Right atrium auricular region (tissue), 2 donors: ENCODE results near the gene UNC50. TPM values are rescaled to one million over a fixed set of nuclear protein-coding genes. Genes with fewer than 3 reads are reported as not detected.

Experiments
- DNase-seq: peaks from one replicate; pipeline ENCODE4 v3.0.0-alpha.2; 2019; ENCODE audit warnings: low spot score
- H3K27ac ChIP-seq, 2 donors: fragments of 200-600 bp; sonication (generic); 1 replicate in 1 of 2; 2 replicates in 1 of 2; pipeline ENCODE4 v1.5.1; 2016 to 2019
- H3K27me3 ChIP-seq, 2 donors: fragments of 200-600 bp; sonication (generic); one replicate each; pipeline versions ENCODE4 v1.5.1 to v1.6.0; 2017 to 2019
- H3K36me3 ChIP-seq: fragments of 200-600 bp; sonication (generic); one replicate; pipeline ENCODE4 v1.5.1; 2016
- H3K4me1 ChIP-seq, 2 donors: fragments of 200-600 bp; sonication (generic); one replicate each; pipeline versions ENCODE4 v1.5.1 to v1.6.0; 2017 to 2019
- H3K4me3 ChIP-seq, 2 donors: fragments of 200-600 bp; sonication (generic); 1 replicate in 1 of 2; 2 replicates in 1 of 2; pipeline ENCODE4 v1.5.1; 2017 to 2019; ENCODE audit warnings: mild to moderate bottlenecking in 1 of 2, moderate library complexity in 1 of 2
- H3K9me3 ChIP-seq, 2 donors: fragments of 200-600 bp; sonication (generic); one replicate each; pipeline ENCODE4 v1.5.1; 2019
- total RNA-seq, 2 donors: library from RNA; depleted of rRNA; stranded (reverse); fragments of >200 nt; gene quantifications; one replicate each; pipeline ENCODE4 v1.1.0, GENCODE V29; 2016
- TF ChIP-seq, protein P1 (sequence below), 2 donors: fragments of 200-600 bp; sonication (generic); IDR thresholded peaks; one replicate each; pipeline ENCODE4 v1.5.1; 2019; ENCODE audit warnings: antibody characterized with exemption in 2 of 2

Gene UNC50
- total RNA-seq, 2 donors from 2014 or later, result 30.4 to 35.3 TPM

DNA sequence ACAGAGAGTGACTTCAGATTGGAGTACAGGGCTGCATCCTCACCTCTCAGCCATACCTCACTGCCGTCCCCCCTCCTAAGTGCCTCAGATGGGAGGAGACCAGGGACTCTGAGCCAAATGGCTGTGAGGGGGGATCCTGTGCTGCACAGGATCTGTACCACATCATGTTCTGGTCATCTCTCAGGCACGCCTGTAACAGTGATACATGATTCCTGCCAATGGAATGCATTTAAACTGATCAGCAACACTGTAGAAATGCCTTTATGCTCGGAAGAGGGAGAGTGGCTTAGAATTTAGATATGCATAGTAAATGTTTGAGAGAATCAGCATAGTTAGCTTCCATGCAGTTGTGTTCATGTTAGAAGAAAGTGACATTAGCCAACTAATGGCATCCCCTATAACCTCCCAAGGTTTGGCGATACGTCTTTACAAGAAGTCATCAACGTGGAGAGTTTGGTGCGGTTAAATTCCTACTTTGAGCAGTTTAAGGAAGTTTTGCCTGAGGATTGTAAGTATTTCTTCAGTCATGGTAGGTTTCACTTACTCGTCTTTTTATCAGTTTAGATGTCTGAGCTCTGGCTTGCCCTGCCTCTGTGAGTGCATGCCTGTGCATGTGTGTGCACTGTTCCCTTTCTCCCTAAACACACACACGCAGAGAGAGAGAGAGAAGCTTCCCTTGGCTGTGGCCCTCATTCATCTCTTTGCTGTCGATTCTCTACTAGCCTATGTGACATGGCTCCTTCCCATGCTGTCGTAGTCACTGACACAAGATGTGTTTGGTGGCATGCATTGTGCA is 40.0 kb upstream of the UNC50 start:
- Histone ChIP-seq H3K36me3 (peaks cover 56% of the 10 kb centered on the region), H3K4me3 (no peak overlapping the region), H3K27me3 (no peaks in the 10 kb centered on the region), H3K4me1 (peaks cover 0 to 10% of the 10 kb centered on the region in 2 donors), H3K9me3 (no peaks in the 10 kb centered on the region), H3K27ac (no peak overlapping the region)
- TF ChIP-seq, protein P1, sequence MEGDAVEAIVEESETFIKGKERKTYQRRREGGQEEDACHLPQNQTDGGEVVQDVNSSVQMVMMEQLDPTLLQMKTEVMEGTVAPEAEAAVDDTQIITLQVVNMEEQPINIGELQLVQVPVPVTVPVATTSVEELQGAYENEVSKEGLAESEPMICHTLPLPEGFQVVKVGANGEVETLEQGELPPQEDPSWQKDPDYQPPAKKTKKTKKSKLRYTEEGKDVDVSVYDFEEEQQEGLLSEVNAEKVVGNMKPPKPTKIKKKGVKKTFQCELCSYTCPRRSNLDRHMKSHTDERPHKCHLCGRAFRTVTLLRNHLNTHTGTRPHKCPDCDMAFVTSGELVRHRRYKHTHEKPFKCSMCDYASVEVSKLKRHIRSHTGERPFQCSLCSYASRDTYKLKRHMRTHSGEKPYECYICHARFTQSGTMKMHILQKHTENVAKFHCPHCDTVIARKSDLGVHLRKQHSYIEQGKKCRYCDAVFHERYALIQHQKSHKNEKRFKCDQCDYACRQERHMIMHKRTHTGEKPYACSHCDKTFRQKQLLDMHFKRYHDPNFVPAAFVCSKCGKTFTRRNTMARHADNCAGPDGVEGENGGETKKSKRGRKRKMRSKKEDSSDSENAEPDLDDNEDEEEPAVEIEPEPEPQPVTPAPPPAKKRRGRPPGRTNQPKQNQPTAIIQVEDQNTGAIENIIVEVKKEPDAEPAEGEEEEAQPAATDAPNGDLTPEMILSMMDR (IDR thresholded peaks at IDR 0.05), result no peak
- no peak for DNase-seq

DNA sequence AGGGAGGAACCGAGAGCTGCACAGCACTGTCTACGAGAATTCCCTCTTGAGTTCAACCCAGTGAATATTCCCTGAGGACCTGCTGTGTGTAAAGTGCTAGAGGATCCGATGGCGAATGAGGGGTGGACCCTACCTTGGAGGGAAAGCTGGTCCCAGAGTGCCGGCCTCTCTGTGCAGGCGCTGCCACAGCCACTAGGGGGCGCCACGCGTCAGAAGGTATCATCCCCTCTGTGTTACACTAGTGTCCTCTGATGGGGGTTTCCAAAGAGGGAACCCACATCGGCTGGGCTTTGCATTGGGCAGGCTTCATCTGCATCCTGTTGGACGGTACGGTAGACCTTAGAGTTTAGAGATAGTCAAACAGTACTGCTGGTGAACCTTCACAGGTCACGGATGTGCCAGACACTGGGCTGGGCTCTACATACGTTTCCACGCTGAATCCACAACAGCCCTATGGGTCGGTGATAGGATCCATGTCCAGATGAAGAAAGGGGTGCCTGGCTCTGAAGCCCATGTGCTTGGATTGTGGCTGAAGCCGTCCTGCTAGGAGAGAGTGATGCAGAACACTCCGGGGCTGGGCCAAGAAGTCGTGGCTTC is 39.1 kb upstream of the UNC50 start:
- peaks cover 0 to 5% of the 10 kb centered on the region in 2 donors for H3K4me1 ChIP-seq
- H3K27ac ChIP-seq, result no peak overlapping the region
- DNase-seq, result no peak
- H3K9me3 ChIP-seq, result no peaks in the 10 kb centered on the region
- no peaks in the 10 kb centered on the region for H3K27me3 ChIP-seq
- peaks cover 53% of the 10 kb centered on the region for H3K36me3 ChIP-seq
- TF ChIP-seq, protein P1 (IDR thresholded peaks at IDR 0.05), result peak; percentile 57 to 84
- H3K4me3 ChIP-seq, result no peak overlapping the region

DNA sequence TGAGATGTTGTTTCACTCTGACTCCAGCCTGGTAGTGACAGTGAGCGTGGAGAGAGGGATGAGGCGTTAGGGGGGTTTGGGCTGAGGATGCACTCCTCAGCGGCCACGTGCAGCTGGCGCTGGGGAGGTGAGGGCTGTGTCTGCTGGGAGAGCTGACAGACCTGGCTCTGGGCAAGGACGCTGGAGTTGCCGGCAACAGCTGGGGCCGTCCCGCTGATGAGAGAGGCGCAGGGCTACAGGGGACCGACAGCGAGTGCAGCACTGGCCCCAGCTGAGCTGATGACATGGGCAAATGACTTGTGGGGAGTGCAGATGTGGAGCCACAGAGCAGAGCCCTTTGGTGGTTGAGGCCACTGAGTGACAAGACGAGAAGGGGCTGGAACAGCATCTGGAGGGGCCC is 38.5 kb upstream of the UNC50 start:
- H3K9me3 ChIP-seq, result no peaks in the 10 kb centered on the region
- H3K4me1 ChIP-seq, result no peaks in the 10 kb centered on the region
- no peak for DNase-seq
- H3K4me3 ChIP-seq, result no peak overlapping the region
- H3K27me3 ChIP-seq, result no peaks in the 10 kb centered on the region
- H3K36me3 ChIP-seq, result peaks cover 47% of the 10 kb centered on the region
- TF ChIP-seq, protein P1 (IDR thresholded peaks at IDR 0.05), result no peak
- no peak overlapping the region for H3K27ac ChIP-seq

DNA sequence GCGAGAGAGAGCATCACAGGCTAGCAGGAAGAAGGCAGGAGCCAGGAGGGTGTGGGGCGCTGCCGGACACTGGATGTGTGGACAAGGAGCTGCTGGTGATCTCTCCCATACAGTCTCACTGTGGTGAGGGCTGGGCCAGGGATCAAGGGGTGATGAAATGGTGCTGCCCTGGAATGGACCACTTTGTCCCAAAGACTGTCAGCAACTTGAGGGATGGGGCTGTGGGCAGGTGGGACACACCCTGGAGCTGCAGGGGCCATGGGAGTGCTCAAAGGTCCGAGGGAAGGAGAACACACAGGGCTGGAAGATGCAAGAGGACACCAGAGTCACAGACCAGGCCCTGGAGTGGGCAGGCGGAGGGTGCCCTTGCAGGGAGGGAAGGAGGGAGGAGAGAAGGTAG is 38.0 kb upstream of the UNC50 start:
- Histone ChIP-seq H3K9me3 (no peaks in the 10 kb centered on the region), H3K4me3 (no peak overlapping the region), H3K4me1 (no peaks in the 10 kb centered on the region), H3K36me3 (peaks cover 43% of the 10 kb centered on the region), H3K27me3 (no peaks in the 10 kb centered on the region), H3K27ac (no peak overlapping the region)
- TF ChIP-seq, protein P1 (IDR thresholded peaks at IDR 0.05), result no peak
- no peak for DNase-seq

DNA sequence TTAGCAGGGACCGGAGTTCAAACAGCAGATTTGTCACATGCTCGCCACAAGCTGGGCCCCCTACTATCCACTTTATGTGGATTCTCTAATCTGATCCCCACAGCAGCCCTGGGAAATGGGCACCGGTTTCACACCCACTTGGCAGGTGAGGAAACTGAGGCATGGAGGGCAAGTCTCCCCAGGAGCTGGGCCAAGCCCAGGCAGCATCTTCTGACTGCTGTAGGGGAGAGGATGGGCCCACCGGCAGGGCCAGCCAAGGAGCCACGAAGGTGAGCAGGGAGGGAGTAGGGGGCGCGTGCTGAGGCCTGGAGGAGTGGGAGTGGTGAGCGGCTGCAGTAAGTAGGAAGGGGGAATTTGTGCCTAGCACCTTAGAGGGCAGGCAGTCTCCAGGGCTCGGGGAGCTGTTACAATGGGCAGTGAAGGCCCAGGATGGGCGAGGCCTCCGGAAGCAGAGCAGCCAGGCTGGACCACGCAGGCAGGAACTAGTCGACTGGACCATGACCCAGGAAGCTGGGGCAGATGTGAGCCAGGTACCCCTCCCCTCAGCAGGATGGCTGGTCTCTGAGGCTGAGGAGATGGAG is 37.2 kb upstream of the UNC50 start:
- H3K27me3 ChIP-seq, result no peaks in the 10 kb centered on the region
- H3K9me3 ChIP-seq, result no peaks in the 10 kb centered on the region
- no peak overlapping the region for H3K4me3 ChIP-seq
- no peaks in the 10 kb centered on the region for H3K4me1 ChIP-seq
- no peak for DNase-seq
- peaks cover 34% of the 10 kb centered on the region for H3K36me3 ChIP-seq
- no peak overlapping the region for H3K27ac ChIP-seq
- TF ChIP-seq, protein P1 (IDR thresholded peaks at IDR 0.05), result no peak
